Measurements from ENCODE around the gene PTPN3.

DNA sequence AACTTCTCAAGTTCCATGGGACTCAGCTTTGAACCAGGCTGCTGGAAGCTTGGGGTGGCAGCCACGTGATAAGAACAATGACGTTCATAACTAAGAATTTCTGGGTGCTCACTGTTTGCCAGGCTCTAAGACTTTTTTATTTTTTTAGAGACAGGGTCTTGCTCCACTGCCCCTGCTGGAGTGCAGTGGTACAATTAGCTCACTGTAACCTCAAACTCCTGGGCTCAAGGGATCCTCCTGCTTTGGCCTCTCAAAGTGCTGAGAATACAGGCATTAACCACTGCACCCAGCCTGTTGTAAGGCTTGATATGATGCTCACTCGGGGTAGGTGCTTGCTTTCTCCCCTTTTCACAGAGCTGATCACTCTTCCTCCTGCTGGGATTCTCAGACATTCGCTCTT, 38.7 kb downstream of the PTPN3 start:
- TF ChIP-seq, protein P1, sequence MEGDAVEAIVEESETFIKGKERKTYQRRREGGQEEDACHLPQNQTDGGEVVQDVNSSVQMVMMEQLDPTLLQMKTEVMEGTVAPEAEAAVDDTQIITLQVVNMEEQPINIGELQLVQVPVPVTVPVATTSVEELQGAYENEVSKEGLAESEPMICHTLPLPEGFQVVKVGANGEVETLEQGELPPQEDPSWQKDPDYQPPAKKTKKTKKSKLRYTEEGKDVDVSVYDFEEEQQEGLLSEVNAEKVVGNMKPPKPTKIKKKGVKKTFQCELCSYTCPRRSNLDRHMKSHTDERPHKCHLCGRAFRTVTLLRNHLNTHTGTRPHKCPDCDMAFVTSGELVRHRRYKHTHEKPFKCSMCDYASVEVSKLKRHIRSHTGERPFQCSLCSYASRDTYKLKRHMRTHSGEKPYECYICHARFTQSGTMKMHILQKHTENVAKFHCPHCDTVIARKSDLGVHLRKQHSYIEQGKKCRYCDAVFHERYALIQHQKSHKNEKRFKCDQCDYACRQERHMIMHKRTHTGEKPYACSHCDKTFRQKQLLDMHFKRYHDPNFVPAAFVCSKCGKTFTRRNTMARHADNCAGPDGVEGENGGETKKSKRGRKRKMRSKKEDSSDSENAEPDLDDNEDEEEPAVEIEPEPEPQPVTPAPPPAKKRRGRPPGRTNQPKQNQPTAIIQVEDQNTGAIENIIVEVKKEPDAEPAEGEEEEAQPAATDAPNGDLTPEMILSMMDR (IDR thresholded peaks at IDR 0.05), result no peak
- no peak for TF ChIP-seq EZH2 (IDR thresholded peaks at IDR 0.05; ENCODE audit: borderline replicate concordance, insufficient read depth, low read depth, low read length, poor library complexity, severe bottlenecking)

Data from B cell (primary cell).